Mesenchymal stem cell (in vitro differentiated cells and primary cell): ENCODE results near the gene AREL1.

ENCODE experiments used
- DNase-seq: peaks from one replicate; pipeline ENCODE4 v3.0.0-alpha.2; 2013
- H2AFZ ChIP-seq: one replicate; pipeline ENCODE4 v1.6.1; 2013; ENCODE audit warnings: low read depth, mild to moderate bottlenecking, control low read depth, inconsistent platforms, low read length, moderate library complexity
- H2AK5ac ChIP-seq: 2 replicates; pipeline ENCODE4 v1.6.1; 2013; ENCODE audit warnings: low read length, moderate library complexity, mild to moderate bottlenecking, inconsistent platforms; ENCODE audit not compliant: severe bottlenecking
- H2BK120ac ChIP-seq: one replicate; pipeline ENCODE4 v1.6.1; 2013; ENCODE audit warnings: low read depth, mild to moderate bottlenecking, inconsistent platforms, low read length, moderate library complexity
- H2BK12ac ChIP-seq, 2 experiments: one replicate each; pipeline ENCODE4 v1.6.1; 2013; ENCODE audit warnings: inconsistent platforms in 2 of 2, low read length in 2 of 2, mild to moderate bottlenecking in 2 of 2, moderate library complexity in 2 of 2, control low read depth in 1 of 2
- H2BK15ac ChIP-seq: one replicate; pipeline ENCODE4 v1.6.1; 2013; ENCODE audit warnings: mild to moderate bottlenecking, low read depth, inconsistent platforms; ENCODE audit not compliant: poor library complexity, severe bottlenecking
- H2BK5ac ChIP-seq: 2 replicates; pipeline ENCODE4 v1.6.1; 2013; ENCODE audit warnings: low read depth, mild to moderate bottlenecking, low read length, control low read depth, inconsistent platforms; ENCODE audit not compliant: poor library complexity, severe bottlenecking
- H3K14ac ChIP-seq, 2 experiments: one replicate each; pipeline ENCODE4 v1.6.1; 2013; ENCODE audit warnings: inconsistent platforms in 2 of 2, low read length in 2 of 2, control low read depth in 1 of 2, mild to moderate bottlenecking in 1 of 2, moderate library complexity in 1 of 2
- H3K18ac ChIP-seq, 2 experiments: one replicate each; pipeline ENCODE4 v1.6.1; 2013; ENCODE audit warnings: inconsistent platforms in 2 of 2, low read length in 2 of 2, control low read depth in 1 of 2, low read depth in 1 of 2, mild to moderate bottlenecking in 1 of 2
- H3K23ac ChIP-seq, 2 experiments: one replicate each; pipeline ENCODE4 v1.6.1; 2013; ENCODE audit warnings: inconsistent platforms in 2 of 2, low read length in 2 of 2, mild to moderate bottlenecking in 2 of 2, moderate library complexity in 2 of 2, control low read depth in 1 of 2
- H3K27ac ChIP-seq: 2 replicates; pipeline ENCODE4 v1.5.1; 2013; ENCODE audit warnings: mild to moderate bottlenecking, moderate library complexity, low read length, control low read depth, inconsistent platforms; ENCODE audit not compliant: poor library complexity, severe bottlenecking
- H3K27me3 ChIP-seq, 2 experiments: 2 replicates each; pipeline versions ENCODE4 v1.6.1 to v1.7.0; 2013; ENCODE audit warnings: low read length in 2 of 2, mild to moderate bottlenecking in 2 of 2, moderate library complexity in 2 of 2, control low read depth in 1 of 2, inconsistent platforms in 1 of 2; ENCODE audit not compliant: control insufficient read depth in 1 of 2, insufficient read depth in 1 of 2
- H3K36me3 ChIP-seq, 2 experiments: 2 replicates each; pipeline versions ENCODE4 v1.6.1 to v1.7.0; 2013; ENCODE audit warnings: low read length in 2 of 2, control low read depth in 1 of 2, inconsistent platforms in 1 of 2, low read depth in 1 of 2, mild to moderate bottlenecking in 1 of 2; ENCODE audit not compliant: insufficient read depth in 2 of 2, control insufficient read depth in 1 of 2
- H3K4ac ChIP-seq, 2 experiments: one replicate each; pipeline ENCODE4 v1.6.1; 2013; ENCODE audit warnings: inconsistent platforms in 2 of 2, low read length in 2 of 2, mild to moderate bottlenecking in 2 of 2, moderate library complexity in 2 of 2, control low read depth in 1 of 2, low read depth in 1 of 2
- H3K4me1 ChIP-seq: 2 replicates; pipeline ENCODE4 v1.6.1; 2013; ENCODE audit warnings: low read depth, low read length, control low read depth; ENCODE audit not compliant: control insufficient read depth, insufficient read depth
- H3K4me2 ChIP-seq: 2 replicates; pipeline ENCODE4 v1.6.1; 2013; ENCODE audit warnings: low read length, mild to moderate bottlenecking, inconsistent platforms; ENCODE audit not compliant: poor library complexity, severe bottlenecking
- H3K4me3 ChIP-seq, 2 experiments: 2 replicates each; pipeline versions ENCODE4 v1.5.1 to v1.7.0; 2013; ENCODE audit warnings: low read length in 2 of 2, mild to moderate bottlenecking in 2 of 2, control low read depth in 1 of 2, low read depth in 1 of 2; ENCODE audit not compliant: insufficient read depth in 1 of 2
- H3K79me1 ChIP-seq: replicated peaks from 2 replicates; pipeline ENCODE4 v1.6.1; 2013; ENCODE audit warnings: mild to moderate bottlenecking, control low read depth, low read length, inconsistent platforms; ENCODE audit not compliant: poor library complexity, severe bottlenecking
- H3K9ac ChIP-seq: 2 replicates; pipeline ENCODE4 v1.7.0; 2013; ENCODE audit warnings: mild to moderate bottlenecking, low read length, moderate library complexity
- H3K9me3 ChIP-seq: 2 replicates; pipeline ENCODE4 v1.7.0; 2013; ENCODE audit warnings: mild to moderate bottlenecking, low read length; ENCODE audit not compliant: control insufficient read depth
- H4K8ac ChIP-seq: one replicate; pipeline ENCODE4 v1.6.1; 2013; ENCODE audit warnings: inconsistent platforms, mild to moderate bottlenecking, low read length, moderate library complexity
- H4K91ac ChIP-seq: one replicate; pipeline ENCODE4 v1.6.1; 2013; ENCODE audit warnings: mild to moderate bottlenecking, low read length, inconsistent platforms
- WGBS: methylation state at CpG from one replicate; pipeline ENCODE4 v1.1.7; 2013; ENCODE audit warnings: mixed read lengths; 5-methylcytosine and 5-hydroxymethylcytosine counted together

Gene AREL1

GRCh38 chr14:74669846-74670245, 43.0 kb downstream of the AREL1 start:
- H2AK5ac ChIP-seq = no peak overlapping the region
- H4K91ac ChIP-seq = no peak overlapping the region
- H3K14ac ChIP-seq = no peak overlapping the region
- H3K9me3 ChIP-seq = no peaks in the 10 kb centered on the region
- no peak overlapping the region for H3K9ac ChIP-seq
- no peak overlapping the region for H3K27ac ChIP-seq
- H4K8ac ChIP-seq = no peak overlapping the region
- H2BK12ac ChIP-seq = no peak overlapping the region
- no peak overlapping the region for H3K23ac ChIP-seq
- no peak overlapping the region for H3K4me2 ChIP-seq
- peaks cover 3% of the 10 kb centered on the region for H3K4me1 ChIP-seq
- no peak overlapping the region for H2BK5ac ChIP-seq
- no peaks in the 10 kb centered on the region for H3K27me3 ChIP-seq
- no peak overlapping the region for H3K4me3 ChIP-seq
- peaks cover 20% of the 10 kb centered on the region for H3K79me1 ChIP-seq
- H3K4ac ChIP-seq = no peak overlapping the region
- no peak overlapping the region for H3K18ac ChIP-seq
- H2BK120ac ChIP-seq = no peak overlapping the region
- over 99% methylated on average over 10 of the region's 10 CpGs for WGBS
- H2BK15ac ChIP-seq = peak overlapping the region; percentile 80
- H3K36me3 ChIP-seq = peaks cover 21 to 86% of the 10 kb centered on the region in 2 experiments
- no peak for DNase-seq
- H2AFZ ChIP-seq = no peak overlapping the region

GRCh38 chr14:74669256-74669655, 43.6 kb downstream of the AREL1 start:
- no peak overlapping the region for H2BK5ac ChIP-seq
- H2BK15ac ChIP-seq = no peak overlapping the region
- peaks cover 3% of the 10 kb centered on the region for H3K4me1 ChIP-seq
- H3K9ac ChIP-seq = no peak overlapping the region
- H3K4ac ChIP-seq = no peak overlapping the region
- no peak overlapping the region for H2BK120ac ChIP-seq
- WGBS = no CpG with 5 or more reads among the region's 1 CpG
- H3K18ac ChIP-seq = no peak overlapping the region
- peaks cover 20% of the 10 kb centered on the region for H3K79me1 ChIP-seq
- no peak overlapping the region for H4K91ac ChIP-seq
- peaks cover 21 to 84% of the 10 kb centered on the region in 2 experiments for H3K36me3 ChIP-seq
- no peak overlapping the region for H2AK5ac ChIP-seq
- no peak overlapping the region for H4K8ac ChIP-seq
- no peak overlapping the region for H3K27ac ChIP-seq
- H2BK12ac ChIP-seq = no peak overlapping the region
- no peaks in the 10 kb centered on the region for H3K9me3 ChIP-seq
- no peak overlapping the region for H3K14ac ChIP-seq
- no peak for DNase-seq
- H3K23ac ChIP-seq = peak overlapping the region in 1 of 2 experiments; percentile 14
- H3K27me3 ChIP-seq = no peaks in the 10 kb centered on the region
- H3K4me3 ChIP-seq = no peak overlapping the region
- H2AFZ ChIP-seq = no peak overlapping the region
- H3K4me2 ChIP-seq = no peak overlapping the region

- no peak overlapping the region for H3K23ac ChIP-seq
- H3K4me2 ChIP-seq = no peak overlapping the region
- no peak overlapping the region for H2BK120ac ChIP-seq
- peaks cover 2% of the 10 kb centered on the region for H3K4me1 ChIP-seq
- H3K18ac ChIP-seq = no peak overlapping the region
- H2AFZ ChIP-seq = no peak overlapping the region
- H2BK5ac ChIP-seq = no peak overlapping the region
- no peak overlapping the region for H2BK15ac ChIP-seq
- H3K9ac ChIP-seq = no peak overlapping the region
- no peak overlapping the region for H3K27ac ChIP-seq
- H3K36me3 ChIP-seq = peaks cover 31 to 83% of the 10 kb centered on the region in 2 experiments
- no peak overlapping the region for H2AK5ac ChIP-seq
- no CpG with 5 or more reads among the region's 1 CpG for WGBS
- no peaks in the 10 kb centered on the region for H3K9me3 ChIP-seq
- no peak overlapping the region for H4K91ac ChIP-seq
- H3K79me1 ChIP-seq = peaks cover 18% of the 10 kb centered on the region
- no peak overlapping the region for H3K4ac ChIP-seq
- peak; percentile 85 for DNase-seq
- H4K8ac ChIP-seq = no peak overlapping the region
- H3K27me3 ChIP-seq = no peaks in the 10 kb centered on the region
- no peak overlapping the region for H3K14ac ChIP-seq
- no peak overlapping the region for H2BK12ac ChIP-seq
- H3K4me3 ChIP-seq = no peak overlapping the region
Observed at GRCh38 chr14:74667758-74668157, 45.1 kb downstream of the AREL1 start.

- WGBS = 98% methylated on average over 2 of the region's 2 CpGs
- no peak overlapping the region for H4K91ac ChIP-seq
- H3K9me3 ChIP-seq = no peaks in the 10 kb centered on the region
- no peak overlapping the region for H2BK15ac ChIP-seq
- no peak overlapping the region for H3K4me3 ChIP-seq
- no peak overlapping the region for H3K9ac ChIP-seq
- DNase-seq = no peak
- H3K4me1 ChIP-seq = peaks cover 2% of the 10 kb centered on the region
- no peak overlapping the region for H3K4me2 ChIP-seq
- no peak overlapping the region for H3K14ac ChIP-seq
- no peak overlapping the region for H3K18ac ChIP-seq
- peaks cover 32 to 88% of the 10 kb centered on the region in 2 experiments for H3K36me3 ChIP-seq
- no peak overlapping the region for H3K4ac ChIP-seq
- H2BK5ac ChIP-seq = no peak overlapping the region
- no peak overlapping the region for H3K27ac ChIP-seq
- H2BK12ac ChIP-seq = no peak overlapping the region
- no peaks in the 10 kb centered on the region for H3K27me3 ChIP-seq
- H2AFZ ChIP-seq = no peak overlapping the region
- H3K23ac ChIP-seq = no peak overlapping the region
- H2BK120ac ChIP-seq = no peak overlapping the region
- no peak overlapping the region for H2AK5ac ChIP-seq
- H4K8ac ChIP-seq = no peak overlapping the region
- peaks cover 11% of the 10 kb centered on the region for H3K79me1 ChIP-seq
Observed at GRCh38 chr14:74664717-74665116, 48.2 kb downstream of the AREL1 start.
